ENCODE measurements around the gene AKAP1. TPM values are rescaled to one million over a fixed set of nuclear protein-coding genes. Genes with fewer than 3 reads are reported as not detected.
A peak's percentile ranks its signal among the peaks of the same experiment; 100 is the strongest.

AKAP1 gene
- polyA plus RNA-seq, 1 donor = 90.7 TPM

DNA sequence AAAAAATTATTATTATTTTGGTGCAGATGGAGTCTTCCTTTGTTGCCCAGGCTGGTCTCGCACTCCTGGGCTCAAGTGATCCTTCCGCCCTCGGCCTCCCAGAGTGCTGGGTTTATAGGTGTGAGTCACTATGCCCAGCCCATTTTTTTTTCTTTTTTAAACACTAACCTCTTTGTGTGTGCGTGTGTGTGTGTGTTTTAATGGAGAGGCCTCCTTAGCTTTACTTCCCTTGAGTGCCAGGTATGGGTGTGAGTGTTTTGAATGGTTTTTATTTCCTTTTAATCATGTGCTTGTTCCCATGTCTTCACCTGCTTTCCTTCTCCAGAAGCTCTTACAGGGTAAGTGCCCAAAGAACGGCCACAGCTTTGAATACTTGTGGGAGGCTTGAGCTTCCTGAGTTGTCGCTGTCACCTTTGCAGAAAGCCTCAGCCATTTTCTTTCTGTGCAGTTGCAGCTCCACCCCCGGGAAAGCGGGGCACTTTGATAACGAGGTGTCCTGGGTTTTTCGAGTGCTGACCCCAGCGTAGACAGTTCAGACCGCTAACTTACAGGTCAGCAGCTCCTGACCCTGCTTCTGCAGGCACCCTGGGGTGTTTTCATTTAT, 22.6 kb downstream of the AKAP1 start:
- no peak for DNase-seq

GRCh38 chr17:57108671-57109392, 23.8 kb downstream of the AKAP1 start:
- no peak for DNase-seq

GRCh38 chr17:57109393-57110151, 24.5 kb downstream of the AKAP1 start:
- no peak for DNase-seq

DNA sequence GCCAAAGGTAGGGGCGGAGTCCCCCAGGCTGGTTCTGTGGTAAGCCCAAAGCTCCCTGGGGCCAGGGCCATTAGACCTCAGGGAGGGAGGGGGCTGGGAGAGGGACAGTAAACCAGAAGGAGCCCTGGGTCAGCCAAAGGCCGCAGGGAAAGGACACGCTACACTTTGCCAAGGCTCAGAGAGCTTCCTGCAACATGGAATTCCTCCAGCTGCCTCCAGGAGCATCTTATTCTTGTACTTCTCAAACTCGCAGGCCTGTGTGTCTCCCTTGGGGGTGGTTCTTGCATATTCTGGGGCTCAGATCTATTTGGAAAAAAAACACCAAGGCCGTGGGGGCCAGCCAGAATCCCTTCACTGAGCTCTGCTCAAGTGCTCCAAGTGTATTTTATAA, 25.1 kb downstream of the AKAP1 start:
- DNase-seq = peak; percentile 73

DNA sequence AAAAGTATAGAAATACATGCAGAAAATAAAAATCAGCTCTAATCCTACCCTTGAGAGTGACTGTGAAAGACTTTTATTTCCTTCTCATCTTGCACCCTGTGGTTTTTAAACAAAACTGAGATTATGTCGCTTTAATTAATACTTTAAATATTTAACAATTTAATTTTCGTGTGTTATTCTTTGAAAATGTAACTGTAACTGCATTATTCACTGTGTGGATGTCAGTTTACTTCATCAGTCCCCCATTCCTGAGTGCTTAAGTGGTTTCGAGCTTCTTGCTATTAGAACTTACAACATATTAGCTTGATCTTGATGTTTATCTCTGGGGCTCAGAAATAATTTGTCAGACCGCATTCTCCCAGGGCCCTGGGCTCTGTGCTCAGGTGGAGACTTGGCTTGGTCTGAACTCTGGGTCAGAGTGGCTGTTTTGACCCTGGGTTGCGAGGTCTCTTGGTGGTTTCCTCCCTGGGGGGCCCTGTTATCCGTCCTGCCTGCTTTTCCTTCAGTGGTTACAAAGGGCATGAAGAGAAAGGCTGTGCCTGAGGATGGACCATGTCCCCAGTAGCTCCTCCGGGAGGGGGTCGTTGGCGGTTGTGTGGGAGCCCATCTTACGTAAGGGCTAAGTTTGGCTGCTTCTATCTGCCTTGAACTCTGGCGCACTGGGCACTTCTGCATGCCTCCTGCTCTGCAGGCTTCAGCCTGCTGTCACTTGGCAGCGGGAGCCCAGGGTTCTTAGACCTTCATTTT, 25.7 kb downstream of the AKAP1 start:
- DNase-seq = no peak

DNA sequence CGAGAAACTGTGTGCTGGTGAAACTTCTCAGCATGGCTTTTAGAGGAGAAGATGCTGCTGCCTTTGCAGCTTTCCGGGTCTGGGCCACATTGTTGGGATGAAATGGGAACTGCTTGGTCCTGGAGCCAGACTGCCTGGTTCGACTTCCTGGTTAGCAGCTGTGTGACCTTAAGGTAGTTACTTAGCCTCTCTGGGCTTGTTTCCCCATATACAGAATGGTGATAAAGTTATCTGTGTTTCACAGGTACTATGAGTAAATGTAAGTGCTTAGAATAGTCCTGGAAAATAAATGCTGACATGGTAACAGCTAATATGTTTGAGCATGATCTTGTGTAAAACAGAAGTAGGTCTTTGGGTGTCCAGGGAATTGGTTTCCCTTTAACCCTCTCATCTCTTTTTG, 26.3 kb downstream of the AKAP1 start:
- no peak for DNase-seq

DNA sequence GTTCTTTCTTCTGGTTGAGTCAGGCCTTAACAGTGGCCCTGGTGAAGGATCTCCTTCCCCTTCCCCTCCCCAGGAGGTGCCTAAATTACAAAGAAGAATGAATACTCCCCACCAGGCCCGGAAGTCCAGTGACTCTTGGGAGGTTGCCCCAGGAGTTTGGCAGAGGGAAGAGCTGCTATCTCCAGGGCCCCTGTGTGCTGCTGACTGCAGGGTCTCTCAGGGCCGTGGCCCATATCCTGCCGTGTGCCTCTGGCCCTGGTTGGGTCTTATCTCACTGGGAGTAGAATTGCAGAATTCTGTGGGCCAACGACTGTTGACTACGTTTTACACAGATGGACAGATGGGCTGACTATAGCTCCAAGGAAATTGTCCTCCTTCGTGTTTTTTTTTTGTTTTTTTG, 28.0 kb downstream of the AKAP1 start:
- no peak for DNase-seq

GRCh38 chr17:57113656-57114055, 28.6 kb downstream of the AKAP1 start:
- DNase-seq = no peak

GRCh38 chr17:57114085-57114673, 29.1 kb downstream of the AKAP1 start:
- no peak for DNase-seq

DNA sequence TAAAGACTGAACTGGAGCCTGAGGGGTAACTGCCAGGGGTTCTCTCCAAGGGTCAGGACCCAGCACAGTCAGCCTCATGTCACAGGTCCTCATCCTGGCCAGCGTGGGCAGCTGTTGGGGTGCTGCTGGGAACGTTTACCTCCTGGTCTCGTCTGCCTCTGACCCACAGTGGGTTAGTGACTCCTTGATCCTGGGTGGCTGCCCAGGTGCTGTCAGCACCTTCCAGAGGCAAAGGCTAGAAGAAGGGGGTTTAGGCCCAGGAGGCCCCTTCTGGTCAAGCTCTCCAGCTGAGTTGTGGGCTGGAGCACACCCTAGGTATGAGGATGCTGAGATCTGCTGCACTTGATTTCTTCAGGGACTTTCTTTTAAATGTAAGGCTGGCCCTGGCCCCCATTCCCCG, 30.3 kb downstream of the AKAP1 start:
- no peak for DNase-seq

- DNase-seq = no peak
These were observed 30.9 kb downstream of the AKAP1 start for GRCh38 chr17:57115916-57116315.

- DNase-seq = no peak
These were observed 32.8 kb downstream of the AKAP1 start for GRCh38 chr17:57117798-57118197.

DNA sequence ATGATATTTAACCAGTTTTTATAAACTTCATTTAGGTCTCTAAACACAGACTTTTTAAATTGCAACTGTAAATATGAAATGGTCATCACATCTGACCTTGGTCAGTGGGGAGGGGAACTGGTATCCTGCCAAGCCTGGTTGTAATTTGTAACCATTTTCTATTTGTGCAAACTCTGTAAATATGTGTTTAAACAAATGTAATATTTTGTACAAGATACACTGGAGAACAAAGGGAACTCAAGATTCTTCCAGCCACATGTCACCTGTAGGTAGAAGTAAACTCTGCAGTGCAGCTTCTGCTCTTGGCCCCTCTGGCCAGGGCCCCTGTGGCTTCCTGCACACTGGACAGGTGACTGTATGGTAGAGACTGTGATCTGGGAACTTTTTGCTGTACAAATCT, 35.8 kb downstream of the AKAP1 start:
- DNase-seq = no peak

- DNase-seq = peak; percentile 30
These were observed 36.4 kb downstream of the AKAP1 start for GRCh38 chr17:57121308-57122042.

GRCh38 chr17:57124053-57124452, 39.0 kb downstream of the AKAP1 start:
- no peak for DNase-seq

DNA sequence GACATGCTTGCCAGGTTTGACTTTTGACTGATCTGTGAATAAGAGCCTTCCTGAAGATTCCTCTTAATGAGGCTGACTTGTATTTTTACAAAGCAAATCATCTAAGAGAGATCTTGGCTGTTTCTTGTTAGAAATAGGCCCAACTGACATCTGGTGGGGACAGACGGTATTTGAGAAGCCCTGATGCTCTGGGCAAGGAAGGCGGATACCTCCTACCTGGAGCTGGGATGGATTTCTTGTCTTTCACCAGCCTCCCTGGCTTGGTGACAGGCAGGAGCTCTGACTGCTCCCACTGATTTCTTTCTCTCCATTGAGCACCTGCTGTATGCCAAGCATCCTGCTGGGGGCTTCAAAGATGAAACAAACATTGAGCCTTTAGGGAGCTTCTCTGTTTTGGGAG, 40.4 kb downstream of the AKAP1 start:
- no peak for DNase-seq

GRCh38 chr17:57125866-57126265, 40.8 kb downstream of the AKAP1 start:
- DNase-seq = no peak

DNA sequence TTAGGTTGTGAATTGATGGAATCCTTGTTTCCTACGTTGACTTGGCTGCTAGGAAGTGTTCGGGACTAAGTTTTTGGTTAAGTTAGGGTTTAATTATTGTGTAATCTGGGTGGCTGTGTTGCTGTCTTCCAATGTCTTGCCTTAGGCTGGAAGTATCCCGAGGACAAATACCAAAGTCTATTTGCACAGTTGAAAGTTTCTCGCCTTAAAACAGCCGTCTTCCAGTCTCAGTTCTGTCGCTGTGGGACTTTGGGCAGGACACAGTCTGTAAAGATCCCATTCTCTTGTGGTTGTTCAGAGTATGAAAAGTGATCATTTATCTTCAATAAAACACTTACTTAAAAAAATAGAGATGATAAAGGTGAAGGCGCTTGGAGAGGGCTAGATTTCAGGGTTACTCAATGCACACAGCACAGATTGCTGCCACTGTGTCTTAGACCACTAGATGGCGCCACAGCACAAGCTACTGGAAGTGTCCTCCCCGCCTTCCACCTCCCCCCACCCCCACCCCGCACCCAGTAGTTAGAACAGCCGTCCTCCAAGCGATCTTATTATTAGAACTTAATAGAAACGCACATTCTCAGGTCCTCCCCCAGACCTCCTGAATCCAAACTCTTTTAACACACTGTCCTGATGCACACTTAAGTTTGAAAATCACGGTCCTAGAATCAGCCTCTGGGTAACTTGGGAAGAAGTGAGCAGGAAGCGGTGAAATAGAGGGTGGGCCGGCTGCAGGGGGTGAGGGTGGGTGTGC, 45.8 kb downstream of the AKAP1 start:
- peak; percentile 73 for DNase-seq

GRCh38 chr17:57132663-57133062, 47.6 kb downstream of the AKAP1 start:
- DNase-seq = no peak

DNA sequence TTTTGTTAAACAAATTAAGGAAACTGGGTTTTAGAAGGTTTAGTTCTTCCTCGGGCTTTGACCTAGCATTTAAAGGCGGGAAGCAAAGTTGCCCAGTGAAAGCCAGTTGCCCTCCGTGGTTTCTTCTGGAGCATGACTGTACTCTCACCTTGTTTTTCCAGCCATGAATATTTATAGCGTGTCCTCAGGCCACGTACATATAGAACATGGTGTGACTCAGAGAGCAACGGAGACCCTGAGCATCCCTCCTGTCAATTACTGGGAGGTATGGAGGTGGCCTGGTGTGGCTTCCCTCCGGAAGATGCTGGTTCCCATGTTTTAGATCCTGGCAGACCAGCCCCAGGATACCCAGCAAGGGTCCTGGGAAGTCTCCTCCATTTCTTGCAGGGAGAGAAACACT, 48.4 kb downstream of the AKAP1 start:
- no peak for DNase-seq

Data from hindlimb muscle (tissue), 1 donor.